PC-9 (cell line): ENCODE measurements around the gene ANKRD6.

Source experiments
- EZH2 ChIP-seq: fragments of 200-600 bp; sonication (generic); IDR thresholded peaks from 2 replicates; pipeline ENCODE4 v1.8.0; 2017; ENCODE audit warnings: antibody characterized with exemption, low read depth
- TF ChIP-seq, protein P1 (sequence below): fragments of 200-600 bp; sonication (generic); conservative IDR thresholded peaks from 2 replicates; pipeline ENCODE4 v1.6.1; 2017; ENCODE audit warnings: mixed run types, antibody characterized with exemption, mild to moderate bottlenecking, moderate library complexity

DNA sequence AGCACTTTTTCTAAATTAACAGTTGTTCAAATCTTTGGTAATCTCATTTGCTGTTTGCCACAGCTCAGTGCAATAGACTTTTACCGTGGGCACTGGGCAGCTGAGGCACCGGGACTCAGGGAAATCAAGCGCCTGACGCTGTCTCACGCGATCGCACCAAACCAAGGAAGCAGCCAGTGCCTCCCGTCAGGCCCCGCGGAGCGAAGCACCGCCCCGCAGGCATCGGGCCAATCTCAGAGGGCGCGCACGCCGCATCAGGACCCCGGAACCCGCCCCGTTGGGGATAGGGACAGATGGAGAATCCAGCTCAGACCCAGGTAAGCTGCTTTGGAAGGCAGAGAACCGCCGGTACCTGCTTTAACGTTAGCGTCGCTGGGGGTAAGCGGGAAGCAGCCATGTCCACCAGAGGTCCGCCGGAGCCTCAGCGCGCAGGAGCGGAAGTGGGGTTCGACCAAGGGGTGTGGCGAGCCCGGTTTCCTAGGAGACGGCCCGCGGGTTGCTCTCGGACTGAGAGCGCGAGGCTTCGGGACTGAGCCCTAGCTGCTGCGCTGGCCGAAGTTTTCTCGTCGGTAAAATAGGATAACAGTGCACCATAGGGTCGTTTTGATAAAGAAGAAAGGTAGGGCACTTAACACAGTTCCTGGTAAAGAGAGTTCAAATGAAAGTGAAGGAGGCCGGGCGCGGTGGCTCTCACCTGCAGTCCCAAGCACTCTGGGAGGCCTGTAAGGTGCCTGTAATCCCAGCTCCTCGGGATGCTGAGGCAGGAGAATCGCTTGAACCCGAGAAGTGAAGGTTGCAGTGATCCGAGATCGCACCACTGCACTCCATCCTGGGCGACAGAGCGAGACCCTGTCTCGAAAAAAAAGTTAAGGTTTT, 205.6 kb downstream of the ANKRD6 start, which contains the start of gene LYRM2:
- TF ChIP-seq, protein P1, sequence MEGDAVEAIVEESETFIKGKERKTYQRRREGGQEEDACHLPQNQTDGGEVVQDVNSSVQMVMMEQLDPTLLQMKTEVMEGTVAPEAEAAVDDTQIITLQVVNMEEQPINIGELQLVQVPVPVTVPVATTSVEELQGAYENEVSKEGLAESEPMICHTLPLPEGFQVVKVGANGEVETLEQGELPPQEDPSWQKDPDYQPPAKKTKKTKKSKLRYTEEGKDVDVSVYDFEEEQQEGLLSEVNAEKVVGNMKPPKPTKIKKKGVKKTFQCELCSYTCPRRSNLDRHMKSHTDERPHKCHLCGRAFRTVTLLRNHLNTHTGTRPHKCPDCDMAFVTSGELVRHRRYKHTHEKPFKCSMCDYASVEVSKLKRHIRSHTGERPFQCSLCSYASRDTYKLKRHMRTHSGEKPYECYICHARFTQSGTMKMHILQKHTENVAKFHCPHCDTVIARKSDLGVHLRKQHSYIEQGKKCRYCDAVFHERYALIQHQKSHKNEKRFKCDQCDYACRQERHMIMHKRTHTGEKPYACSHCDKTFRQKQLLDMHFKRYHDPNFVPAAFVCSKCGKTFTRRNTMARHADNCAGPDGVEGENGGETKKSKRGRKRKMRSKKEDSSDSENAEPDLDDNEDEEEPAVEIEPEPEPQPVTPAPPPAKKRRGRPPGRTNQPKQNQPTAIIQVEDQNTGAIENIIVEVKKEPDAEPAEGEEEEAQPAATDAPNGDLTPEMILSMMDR = no peak
- TF ChIP-seq EZH2 = no peak
